ENCODE results near the gene EFTUD2. TPM values are rescaled to one million over a fixed set of nuclear protein-coding genes. Genes with fewer than 3 reads are reported as not detected.

Gene EFTUD2
- total and polyA plus RNA-seq, 2 of the 13 experiments (the other 11 are each of a cell fraction or from before 2014, with no cell fraction given): 111 to 137 TPM

- TF ChIP-seq SNAPC4 (CRISPR knock-in tag; IDR thresholded peaks at IDR 0.05) (no peak), MXI1 (IDR thresholded peaks at IDR 0.05; ENCODE audit: borderline replicate concordance, low read depth, low read length) (0 out of 3 replicates have a peak, but pooled peaks have one; percentile 3), SP2 (CRISPR knock-in tag; IDR thresholded peaks at IDR 0.05) (no peak), SOX13 (IDR thresholded peaks at IDR 0.05) (no peak), SOX13 (CRISPR knock-in tag; conservative IDR thresholded peaks at IDR 0.05 in 1 of 2, IDR thresholded peaks at IDR 0.05 in 1 of 2) (no peak), SMARCC2 (IDR thresholded peaks at IDR 0.05) (no peak), ZNF44 (CRISPR knock-in tag; IDR thresholded peaks at IDR 0.05) (no peak), RFX5 (IDR thresholded peaks at IDR 0.05; ENCODE audit: low read depth, low read length) (no peak), STAT6 (CRISPR knock-in tag; IDR thresholded peaks at IDR 0.05; ENCODE audit: borderline replicate concordance) (no peak), RXRA (CRISPR knock-in tag; IDR thresholded peaks at IDR 0.05) (no peak), AKNA (CRISPR knock-in tag; IDR thresholded peaks at IDR 0.05; ENCODE audit: borderline replicate concordance) (no peak), ZNF674 (CRISPR knock-in tag; IDR thresholded peaks at IDR 0.05; ENCODE audit: low read depth) (0 out of 2 replicates have a peak, but pooled peaks have one; percentile 41), ZNF414 (CRISPR knock-in tag; IDR thresholded peaks at IDR 0.05) (no peak)
Measured at GRCh38 chr17:44911133-44912001, 12.1 kb upstream of the EFTUD2 start (continued).
